K562 (cell line): ENCODE results near the gene RNF207.
A peak's percentile ranks its signal among the peaks of the same experiment; 100 is the strongest.

Experiments used
- FIP1L1 ChIP-seq: fragments of 200-400 bp; formaldehyde crosslinking; IDR thresholded peaks from 2 replicates; pipeline ENCODE4 v1.6.1; 2018; ENCODE audit warnings: mild to moderate bottlenecking, low read depth, low read length; ENCODE audit not compliant: poor library complexity, severe bottlenecking
- FOSL1 ChIP-seq: fragments of 200-800 bp; sonication (Bioruptor generic); conservative IDR thresholded peaks from 2 replicates; pipeline ENCODE4 v1.6.1; 2016; ENCODE audit warnings: missing genetic modification characterization, missing compliant biosample characterization
- PHF20 ChIP-seq: fragments of 450-650 bp; IDR thresholded peaks from 2 replicates; pipeline ENCODE4 v1.6.1; 2018; ENCODE audit not compliant: partially characterized antibody
- POLR2A ChIP-seq: fragments of 450-650 bp; conservative IDR thresholded peaks from 2 replicates; pipeline ENCODE4 v1.6.1; 2016
- POLR2AphosphoS2 ChIP-seq: IDR thresholded peaks from 2 replicates; pipeline ENCODE4 v1.6.1; 2012; ENCODE audit warnings: low read length, improper control_type of control experiment
- RB1 ChIP-seq: fragments of 450-650 bp; IDR thresholded peaks from 2 replicates; pipeline ENCODE4 v1.6.1; 2017; ENCODE audit warnings: low read depth, mild to moderate bottlenecking
- ZBTB17 ChIP-seq: fragments of 450-650 bp; formaldehyde crosslinking; IDR thresholded peaks from 2 replicates; pipeline ENCODE4 v1.4.0; 2020; ENCODE audit warnings: mild to moderate bottlenecking
- TF ChIP-seq, protein P1 (sequence below), 3 experiments: IDR thresholded peaks in 2 of 3; conservative IDR thresholded peaks in 1 of 3; 2 replicates each; pipeline ENCODE4 v1.5.1; 2011 to 2012; ENCODE audit warnings: low read length in 3 of 3, mild to moderate bottlenecking in 3 of 3, control low read depth in 2 of 3, improper control_type of control experiment in 1 of 3, inconsistent platforms in 1 of 3, low read depth in 1 of 3, mixed read lengths in 1 of 3, moderate library complexity in 1 of 3; ENCODE audit not compliant: insufficient read depth in 2 of 3

DNA sequence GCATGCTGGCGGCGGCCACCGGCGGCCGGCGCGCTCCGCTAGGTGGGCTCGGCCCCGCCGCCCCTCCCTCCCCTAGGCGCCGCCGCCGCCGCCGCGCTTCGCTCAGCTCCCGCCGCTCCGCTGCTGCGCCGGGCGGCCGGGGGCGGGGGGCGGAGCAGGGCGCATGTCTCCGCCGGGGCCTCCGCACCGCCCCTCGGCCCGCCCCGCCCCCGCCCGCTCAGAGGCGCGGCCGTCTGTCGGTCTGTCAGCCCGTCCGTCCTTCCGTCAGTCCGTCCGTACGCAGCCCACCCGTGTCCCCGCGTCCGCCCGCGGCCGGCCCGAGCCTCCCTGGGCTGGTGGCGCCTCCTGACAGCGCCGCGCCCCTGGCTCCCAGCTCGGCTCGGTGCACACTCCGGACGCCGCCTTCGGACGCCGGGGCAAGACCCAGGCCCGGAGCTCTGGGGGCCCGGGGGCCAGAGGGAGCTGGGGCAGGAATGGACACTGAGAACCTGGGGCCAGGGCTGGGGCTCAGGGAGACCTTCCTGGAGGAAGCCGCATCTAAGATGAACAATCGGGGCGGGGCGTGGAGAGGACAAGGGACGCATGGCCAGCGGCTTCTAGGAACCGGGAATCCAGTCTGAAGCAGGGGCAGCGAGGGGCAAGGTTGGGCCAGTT is 55.2 kb downstream of the RNF207 start, which contains the start of gene GPR153:
- TF ChIP-seq ZBTB17 (CRISPR knock-in tag) (no peak), RB1 (peak; percentile 39; the same call in 1 of the 2 replicates), FOSL1 (no peak), PHF20 (no peak), POLR2AphosphoS2 (no peak), FIP1L1 (no peak), POLR2A (no peak)
- TF ChIP-seq, protein P1, sequence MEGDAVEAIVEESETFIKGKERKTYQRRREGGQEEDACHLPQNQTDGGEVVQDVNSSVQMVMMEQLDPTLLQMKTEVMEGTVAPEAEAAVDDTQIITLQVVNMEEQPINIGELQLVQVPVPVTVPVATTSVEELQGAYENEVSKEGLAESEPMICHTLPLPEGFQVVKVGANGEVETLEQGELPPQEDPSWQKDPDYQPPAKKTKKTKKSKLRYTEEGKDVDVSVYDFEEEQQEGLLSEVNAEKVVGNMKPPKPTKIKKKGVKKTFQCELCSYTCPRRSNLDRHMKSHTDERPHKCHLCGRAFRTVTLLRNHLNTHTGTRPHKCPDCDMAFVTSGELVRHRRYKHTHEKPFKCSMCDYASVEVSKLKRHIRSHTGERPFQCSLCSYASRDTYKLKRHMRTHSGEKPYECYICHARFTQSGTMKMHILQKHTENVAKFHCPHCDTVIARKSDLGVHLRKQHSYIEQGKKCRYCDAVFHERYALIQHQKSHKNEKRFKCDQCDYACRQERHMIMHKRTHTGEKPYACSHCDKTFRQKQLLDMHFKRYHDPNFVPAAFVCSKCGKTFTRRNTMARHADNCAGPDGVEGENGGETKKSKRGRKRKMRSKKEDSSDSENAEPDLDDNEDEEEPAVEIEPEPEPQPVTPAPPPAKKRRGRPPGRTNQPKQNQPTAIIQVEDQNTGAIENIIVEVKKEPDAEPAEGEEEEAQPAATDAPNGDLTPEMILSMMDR (IDR thresholded peaks at IDR 0.05 in 2 of 3, conservative IDR thresholded peaks at IDR 0.05 in 1 of 3; ENCODE audit: insufficient read depth in 2 of 3, low read depth in 1 of 3, low read length in 3 of 3): no peak
